22Rv1 (cell line): ENCODE data around the gene IFNA4.

Experiments used
- H3K27ac ChIP-seq: fragments of 450-650 bp; 2 replicates; pipeline ENCODE4 v1.5.1; 2017
- CTCF ChIP-seq: fragments of 450-650 bp; IDR thresholded peaks from 2 replicates; pipeline ENCODE4 v1.5.1; 2017; ENCODE audit warnings: mild to moderate bottlenecking
- ZFX ChIP-seq: fragments of 450-650 bp; IDR thresholded peaks from 2 replicates; pipeline ENCODE4 v1.6.1; 2017; ENCODE audit warnings: antibody characterized with exemption, borderline replicate concordance

The IFNA4 gene

GRCh38 chr9:21141427-21141882 is 45.9 kb downstream of the IFNA4 start, which contains the start of gene IFNW1:
IFNW1 (minus strand) TSS chr9:21141832; CDS start chr9:21141570, 262 bp downstream.
- no peak within 1 kb of the TSS for H3K27ac ChIP-seq
- TF ChIP-seq ZFX (no peak), CTCF (peak; percentile 26; the same call in 1 of the 2 replicates)

DNA sequence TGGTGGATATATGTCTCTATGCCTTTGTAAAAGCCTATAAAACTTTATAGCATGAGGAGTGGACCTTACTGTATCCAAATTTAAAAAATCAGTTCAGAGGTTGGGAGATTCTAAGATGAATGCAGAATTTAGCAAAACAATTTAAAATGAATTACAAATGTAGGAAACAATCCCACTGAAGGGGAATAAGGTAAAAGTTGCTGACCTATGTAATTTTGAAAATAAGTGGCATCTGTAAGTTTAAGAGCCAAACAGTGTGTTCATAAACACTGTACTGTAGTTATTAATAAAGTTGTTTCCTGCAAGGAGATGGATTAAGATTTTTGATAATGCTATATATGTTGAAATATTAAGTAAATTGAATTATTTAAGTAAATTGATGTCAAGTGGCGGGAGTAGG is 50.4 kb downstream of the IFNA4 start:
- TF ChIP-seq ZFX: no peak
- no peak for TF ChIP-seq CTCF
- no peak overlapping the region for H3K27ac ChIP-seq
